KOPT-K1 (cell line): Measurements from ENCODE around the gene DMPK.
A peak's percentile ranks its signal among the peaks of the same experiment; 100 is the strongest.
"Not testable (repeated sequence)": the region's sequence is repeated elsewhere in the genome, so short reads cannot be mapped to it uniquely, and the experiment has no call there.

Source experiments
- H3K27ac ChIP-seq: fragments of 200-600 bp; sonication (generic); 2 replicates; pipeline ENCODE4 v1.5.1; 2016; ENCODE audit warnings: antibody characterized with exemption, mild to moderate bottlenecking, low read depth, low read length; ENCODE audit not compliant: poor library complexity, severe bottlenecking
- H3K36me3 ChIP-seq: fragments of 200-600 bp; sonication (generic); 2 replicates; pipeline ENCODE4 v1.5.1; 2017; ENCODE audit warnings: antibody characterized with exemption, mild to moderate bottlenecking, low read length, moderate library complexity; ENCODE audit not compliant: insufficient read depth
- H3K9me3 ChIP-seq: fragments of 200-600 bp; sonication (generic); 2 replicates; pipeline ENCODE4 v1.5.1; 2017; ENCODE audit warnings: antibody characterized with exemption, low read length, mild to moderate bottlenecking; ENCODE audit not compliant: insufficient read depth, poor library complexity, severe bottlenecking

The DMPK gene

GRCh38 chr19:45730368-45731288 lies 51.7 kb downstream of the DMPK start, which contains the start of gene FBXO46:
FBXO46 (minus strand) TSS chr19:45730896; CDS start chr19:45713495, 17,401 bp downstream.
- Histone ChIP-seq H3K27ac (peak within 1 kb of the TSS; percentile 71), H3K9me3 (no peaks in the 10 kb centered on the region), H3K36me3 (no peaks in the 10 kb centered on the region)

- H3K9me3 ChIP-seq, result no peaks in the 10 kb centered on the region
- H3K27ac ChIP-seq, result peak overlapping the region; percentile 71
- no peaks in the 10 kb centered on the region for H3K36me3 ChIP-seq
Observed at GRCh38 chr19:45729800-45730290, 52.4 kb downstream of the DMPK start.

- not testable (repeated sequence) for H3K27ac ChIP-seq, H3K9me3 ChIP-seq, H3K36me3 ChIP-seq
Observed at GRCh38 chr19:45728683-45729082, 53.6 kb downstream of the DMPK start.

- peaks cover 46% of the 10 kb centered on the region for H3K36me3 ChIP-seq
- not testable (repeated sequence) for H3K9me3 ChIP-seq, H3K27ac ChIP-seq
Observed at GRCh38 chr19:45720065-45720464, 62.2 kb downstream of the DMPK start.
